Ovary (tissue), 9 donors: ENCODE data around the gene LAMB4. TPM values are rescaled to one million over a fixed set of nuclear protein-coding genes. Genes with fewer than 3 reads are reported as not detected.

Experiments used
- DNase-seq, 5 donors: peaks; one replicate each; pipeline ENCODE4 v3.0.0-alpha.2; 2019 to 2020
- H3K27ac ChIP-seq, 2 donors: fragments of 200-600 bp; one replicate each; pipeline versions ENCODE4 v1.5.1 to v1.8.0; 2019 to 2022
- H3K27me3 ChIP-seq: fragments of 200-600 bp; one replicate; pipeline ENCODE4 v1.8.0; 2022
- H3K36me3 ChIP-seq: fragments of 200-600 bp; sonication (generic); one replicate; pipeline ENCODE4 v1.5.1; 2019
- H3K4me1 ChIP-seq: one replicate; pipeline ENCODE4 v1.8.1; 2013; ENCODE audit warnings: mild to moderate bottlenecking, moderate library complexity; ENCODE audit not compliant: insufficient read depth
- H3K4me3 ChIP-seq: fragments of 200-600 bp; sonication (generic); one replicate; pipeline ENCODE4 v1.5.1; 2017
- H3K9me3 ChIP-seq, 2 donors: fragments of 200-600 bp in 1 of 2; sonication (generic) in 1 of 2; one replicate each; pipeline versions ENCODE4 v1.5.1 to v1.8.1; 2013 to 2019; ENCODE audit warnings: mild to moderate bottlenecking in 1 of 2, moderate library complexity in 1 of 2
- CTCF ChIP-seq, 3 donors: fragments of 450-650 bp in 2 of 3; fragments of 200-600 bp in 1 of 3; IDR thresholded peaks; one replicate each; pipeline versions ENCODE4 v1.5.1 to v1.8.0; 2016 to 2022; ENCODE audit warnings: antibody characterized with exemption in 3 of 3, mild to moderate bottlenecking in 1 of 3
- EP300 ChIP-seq: sonication (generic); formaldehyde crosslinking; IDR thresholded peaks from one replicate; pipeline ENCODE4 v1.6.1; 2017; ENCODE audit warnings: antibody characterized with exemption
- POLR2A ChIP-seq: fragments of 450-650 bp; IDR thresholded peaks from one replicate; pipeline ENCODE4 v1.6.1; 2017; ENCODE audit warnings: antibody characterized with exemption, mild to moderate bottlenecking, moderate library complexity
- WGBS, 3 donors: extraction: QIAGEN DNeasy Blood & Tissue Kit in 1 of 3; methylation state at CpG; one replicate each; pipeline versions ENCODE4 v1.1.5 to v1.1.7; 2013 to 2017; 5-methylcytosine and 5-hydroxymethylcytosine counted together
- intact Hi-C, 4 donors: fragments of 100-400 bp; cut with DNase I; formaldehyde crosslinking; loops; one replicate each; pipeline versions ENCODE4 v1.11.0 to v1.15.1; 2022 to 2023
- polyA plus RNA-seq, 2 donors: library from polyadenylated mRNA; stranded (reverse); fragments of 200-250 nt in 1 of 2; fragments of 350-450 nt in 1 of 2; fragmentation: Illumina TruSeq in 1 of 2; extraction: RNeasy Lipid Tissue Mini Kit (QIAGEN cat#74804) in 1 of 2; gene quantifications; one replicate each; pipeline ENCODE4 v1.2.3, GENCODE V29; 2013 to 2014
- total RNA-seq, 7 donors: library from RNA; depleted of rRNA in 2 of 7; stranded (reverse); fragments of >200 nt in 2 of 7; fragmentation: NEBNext Ultra II Directional in 3 of 7; extraction: Animal tissue kit (Norgen Biotek cat#: 25700) in 3 of 7; gene quantifications; one replicate each; pipeline versions ENCODE4 v1.1.0 to v1.2.4, GENCODE V29; 2016 to 2023
- donor health status: DM: no; HTN: no; CAD: no; lungs with moderate emphysema.
- donor health status: DM: no; HTN: no; CAD: no.
- donor health status: Bipolar disorder and iron deficiency.
- donor health status: DM: yes; HTN: yes; CAD: no.
- donor health status: DM: no; HTN: no; CAD: no.
- donor health status: DM: yes; HTN: yes; CAD: no.

LAMB4 gene
- total and polyA plus RNA-seq, 9 donors: 0.10 to 0.17 TPM; not detected in 7

- H3K4me3 ChIP-seq: no peak overlapping the region
- 83 to 88% (median 83%) methylated on average over 7 of the region's 7 CpGs for WGBS, 3 donors
- TF ChIP-seq CTCF (IDR thresholded peaks at IDR 0.05) (no peak), POLR2A (no peak), EP300 (no peak)
- intact Hi-C loops: no loop called here
- no peaks in the 10 kb centered on the region for H3K27me3 ChIP-seq
- no peaks in the 10 kb centered on the region for H3K36me3 ChIP-seq
- H3K9me3 ChIP-seq: no peaks in the 10 kb centered on the region
- H3K27ac ChIP-seq: no peak overlapping the region
- DNase-seq: no peak
- H3K4me1 ChIP-seq: peaks cover 10% of the 10 kb centered on the region
These were observed 32.5 kb downstream of the LAMB4 start for GRCh38 chr7:108097703-108098102.

- no peaks in the 10 kb centered on the region for H3K27me3 ChIP-seq
- no peak overlapping the region for H3K27ac ChIP-seq
- no peaks in the 10 kb centered on the region for H3K36me3 ChIP-seq
- whole genome bisulfite sequencing, 3 donors: 43 to 60% (median 59%) methylated on average over 4 of the region's 4 CpGs
- H3K4me1 ChIP-seq: peaks cover 10% of the 10 kb centered on the region
- intact Hi-C loops: no loop called here
- no peak for DNase-seq
- TF ChIP-seq EP300 (no peak), CTCF (IDR thresholded peaks at IDR 0.05) (no peak), POLR2A (no peak)
- H3K4me3 ChIP-seq: no peak overlapping the region
- H3K9me3 ChIP-seq: no peaks in the 10 kb centered on the region
These were observed 33.2 kb downstream of the LAMB4 start for GRCh38 chr7:108096996-108097395.

- Histone ChIP-seq H3K4me1 (peaks cover 10% of the 10 kb centered on the region), H3K27me3 (no peaks in the 10 kb centered on the region), H3K9me3 (no peaks in the 10 kb centered on the region), H3K27ac (no peak overlapping the region), H3K4me3 (no peak overlapping the region), H3K36me3 (no peaks in the 10 kb centered on the region)
- intact Hi-C loops: no loop called here
- WGBS, 3 donors: 23 to 30% (median 25%) methylated on average over 7 of the region's 7 CpGs
- DNase-seq: peak in 2 of 5 donors; percentile 14 to 46
- TF ChIP-seq CTCF (IDR thresholded peaks at IDR 0.05): no peak
- TF ChIP-seq EP300: no peak
- TF ChIP-seq POLR2A: no peak
These were observed 35.0 kb downstream of the LAMB4 start for GRCh38 chr7:108094933-108095710.

GRCh38 chr7:108094346-108094745 lies 35.8 kb downstream of the LAMB4 start:
- DNase-seq: no peak
- H3K27me3 ChIP-seq: no peaks in the 10 kb centered on the region
- intact Hi-C loops: no loop called here
- no peak overlapping the region for H3K27ac ChIP-seq
- H3K4me3 ChIP-seq: no peak overlapping the region
- no peaks in the 10 kb centered on the region for H3K36me3 ChIP-seq
- H3K9me3 ChIP-seq: no peaks in the 10 kb centered on the region
- 2 to 6% (median 5%) methylated on average over 1 of the region's 1 CpG for WGBS, 3 donors
- TF ChIP-seq EP300 (no peak), CTCF (IDR thresholded peaks at IDR 0.05) (no peak), POLR2A (no peak)
- H3K4me1 ChIP-seq: peaks cover 10% of the 10 kb centered on the region
